SK-N-SH treated with all-trans-retinoic acid at 6 μM for 48 hours (cell line): ENCODE measurements around the gene SLC30A3.

Source experiments
- ATAC-seq: fragments of 200-7000 bp; cut with Tn5 transposase; 3 replicates; pipeline ENCODE4 v1.9.1; 2020; ENCODE audit warnings: mild to moderate bottlenecking, moderate library complexity
- BACH2 ChIP-seq: fragments of 250-450 bp; sonication (Bioruptor Pico); IDR thresholded peaks from 2 replicates; pipeline ENCODE4 v1.9.0; 2021; ENCODE audit warnings: mild to moderate bottlenecking, borderline replicate concordance
- CREB5 ChIP-seq: fragments of 250-450 bp; sonication (Bioruptor Pico); IDR thresholded peaks from 2 replicates; pipeline ENCODE4 v1.5.1; 2020; ENCODE audit warnings: low read depth, mild to moderate bottlenecking, moderate library complexity
- GLIS3 ChIP-seq: fragments of 250-450 bp; sonication (Bioruptor Pico); IDR thresholded peaks from 2 replicates; pipeline ENCODE4 v1.5.0; 2020; ENCODE audit warnings: mild to moderate bottlenecking, moderate library complexity
- ISL1 ChIP-seq: fragments of 250-450 bp; sonication (Bioruptor Pico); IDR thresholded peaks from 2 replicates; pipeline ENCODE4 v2.1.2; 2022; ENCODE audit warnings: mild to moderate bottlenecking, moderate library complexity
- RARB ChIP-seq: fragments of 250-450 bp; sonication (Bioruptor Pico); IDR thresholded peaks from 2 replicates; pipeline ENCODE4 v1.8.0; 2021; ENCODE audit warnings: mild to moderate bottlenecking, moderate library complexity
- SNAI2 ChIP-seq: fragments of 250-450 bp; sonication (Bioruptor Pico); IDR thresholded peaks from 2 replicates; pipeline ENCODE4 v1.5.0; 2020; ENCODE audit warnings: mild to moderate bottlenecking, moderate library complexity
- TCF4 ChIP-seq: fragments of 250-450 bp; sonication (Bioruptor Pico); IDR thresholded peaks from 2 replicates; pipeline ENCODE4 v1.8.0; 2021; ENCODE audit warnings: mild to moderate bottlenecking, moderate library complexity, borderline replicate concordance
- TOX ChIP-seq: fragments of 250-450 bp; sonication (Bioruptor Pico); IDR thresholded peaks from 2 replicates; pipeline ENCODE4 v1.8.0; 2021; ENCODE audit warnings: mild to moderate bottlenecking, moderate library complexity, borderline replicate concordance
- TSHZ2 ChIP-seq: fragments of 250-450 bp; sonication (Bioruptor Pico); IDR thresholded peaks from 2 replicates; pipeline ENCODE4 v1.5.0; 2020; ENCODE audit warnings: mild to moderate bottlenecking, moderate library complexity
- ZC3H10 ChIP-seq: fragments of 250-450 bp; sonication (Bioruptor Pico); IDR thresholded peaks from 2 replicates; pipeline ENCODE4 v1.5.1; 2021; ENCODE audit warnings: mild to moderate bottlenecking, moderate library complexity
- ZFP3 ChIP-seq: fragments of 250-450 bp; sonication (Bioruptor Pico); IDR thresholded peaks from 2 replicates; pipeline ENCODE4 v1.5.0; 2020; ENCODE audit warnings: mild to moderate bottlenecking, moderate library complexity
- ZNF70 ChIP-seq: fragments of 450-650 bp; formaldehyde crosslinking; IDR thresholded peaks from 2 replicates; pipeline ENCODE4 v1.5.0; 2020; ENCODE audit warnings: mild to moderate bottlenecking, moderate library complexity
- ZNF8 ChIP-seq: fragments of 450-650 bp; formaldehyde crosslinking; IDR thresholded peaks from 2 replicates; pipeline ENCODE4 v1.5.0; 2020; ENCODE audit warnings: mild to moderate bottlenecking, moderate library complexity
- TF ChIP-seq, protein P1 (sequence below): fragments of 250-450 bp; sonication (Bioruptor Pico); IDR thresholded peaks from 2 replicates; pipeline ENCODE4 v1.8.0; 2020; ENCODE audit warnings: mild to moderate bottlenecking, moderate library complexity, borderline replicate concordance
- TF ChIP-seq, protein P2 (sequence below): fragments of 250-450 bp; sonication (Bioruptor Pico); IDR thresholded peaks from 2 replicates; pipeline ENCODE4 v1.8.0; 2021; ENCODE audit warnings: low read depth, mild to moderate bottlenecking, moderate library complexity, borderline replicate concordance
- TF ChIP-seq, protein P3 (sequence below): fragments of 250-450 bp; sonication (Bioruptor Pico); IDR thresholded peaks from 2 replicates; pipeline ENCODE4 v1.5.1; 2021; ENCODE audit warnings: mild to moderate bottlenecking, moderate library complexity

SLC30A3 gene

GRCh38 chr2:27211943-27212625, 50.8 kb downstream of the SLC30A3 start, which contains the start of the genes ATRAID and SLC5A6 (continued):
- TF ChIP-seq, protein P1, sequence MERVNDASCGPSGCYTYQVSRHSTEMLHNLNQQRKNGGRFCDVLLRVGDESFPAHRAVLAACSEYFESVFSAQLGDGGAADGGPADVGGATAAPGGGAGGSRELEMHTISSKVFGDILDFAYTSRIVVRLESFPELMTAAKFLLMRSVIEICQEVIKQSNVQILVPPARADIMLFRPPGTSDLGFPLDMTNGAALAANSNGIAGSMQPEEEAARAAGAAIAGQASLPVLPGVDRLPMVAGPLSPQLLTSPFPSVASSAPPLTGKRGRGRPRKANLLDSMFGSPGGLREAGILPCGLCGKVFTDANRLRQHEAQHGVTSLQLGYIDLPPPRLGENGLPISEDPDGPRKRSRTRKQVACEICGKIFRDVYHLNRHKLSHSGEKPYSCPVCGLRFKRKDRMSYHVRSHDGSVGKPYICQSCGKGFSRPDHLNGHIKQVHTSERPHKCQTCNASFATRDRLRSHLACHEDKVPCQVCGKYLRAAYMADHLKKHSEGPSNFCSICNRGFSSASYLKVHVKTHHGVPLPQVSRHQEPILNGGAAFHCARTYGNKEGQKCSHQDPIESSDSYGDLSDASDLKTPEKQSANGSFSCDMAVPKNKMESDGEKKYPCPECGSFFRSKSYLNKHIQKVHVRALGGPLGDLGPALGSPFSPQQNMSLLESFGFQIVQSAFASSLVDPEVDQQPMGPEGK = peak; percentile 88
- TF ChIP-seq GLIS3 (CRISPR knock-in tag) (0 out of 2 replicates have a peak, but pooled peaks have one; percentile 7), RARB (no peak), CREB5 (CRISPR knock-in tag) (no peak), ZC3H10 (CRISPR knock-in tag) (no peak), TCF4 (CRISPR knock-in tag) (no peak)

GRCh38 chr2:27211241-27211942, 51.5 kb downstream of the SLC30A3 start:
- peak; percentile 39 for ATAC-seq
- no peak for TF ChIP-seq RARB

DNA sequence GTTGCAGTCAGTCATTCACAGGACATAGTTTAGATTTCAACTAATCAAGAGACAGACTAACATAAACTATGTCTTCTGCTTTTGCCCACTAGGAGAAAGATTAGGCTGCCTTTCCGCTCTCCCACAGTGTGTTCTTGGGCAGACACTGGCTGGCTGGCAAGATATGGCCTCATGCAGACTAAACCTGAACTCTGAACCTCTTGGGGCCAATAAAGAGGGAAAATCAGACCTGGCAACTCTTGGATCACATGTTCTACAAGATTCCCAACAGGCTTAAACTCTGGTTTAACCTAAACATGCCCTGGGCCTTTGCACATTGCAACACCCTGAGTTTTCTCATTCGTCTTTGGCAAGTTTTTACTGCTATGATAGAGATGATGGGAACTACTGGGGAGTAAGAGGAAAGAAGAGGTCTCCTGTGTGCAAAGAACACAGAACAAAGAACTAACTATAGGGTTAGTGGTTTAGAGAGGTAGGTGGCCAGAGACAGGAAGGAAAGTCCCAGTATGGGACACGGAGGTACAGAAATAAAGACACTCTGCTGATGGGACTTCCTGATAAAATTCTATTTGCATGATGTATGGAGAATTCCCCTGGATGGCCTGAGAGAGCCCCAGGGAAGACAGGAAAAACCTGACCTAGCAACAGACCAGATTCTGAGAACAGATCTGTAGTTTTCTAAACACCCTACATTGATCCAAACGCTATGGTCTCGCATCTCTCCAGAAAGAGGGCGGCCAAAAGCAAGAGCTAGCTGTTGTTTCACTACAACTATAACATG, 53.0 kb downstream of the SLC30A3 start:
- ATAC-seq = no peak
- TF ChIP-seq TOX (CRISPR knock-in tag) = no peak
- TF ChIP-seq BACH2 (CRISPR knock-in tag) = no peak
- TF ChIP-seq ZNF70 = no peak
- no peak for TF ChIP-seq ISL1 (CRISPR knock-in tag)
- TF ChIP-seq TCF4 (CRISPR knock-in tag) = no peak
- TF ChIP-seq, protein P2, sequence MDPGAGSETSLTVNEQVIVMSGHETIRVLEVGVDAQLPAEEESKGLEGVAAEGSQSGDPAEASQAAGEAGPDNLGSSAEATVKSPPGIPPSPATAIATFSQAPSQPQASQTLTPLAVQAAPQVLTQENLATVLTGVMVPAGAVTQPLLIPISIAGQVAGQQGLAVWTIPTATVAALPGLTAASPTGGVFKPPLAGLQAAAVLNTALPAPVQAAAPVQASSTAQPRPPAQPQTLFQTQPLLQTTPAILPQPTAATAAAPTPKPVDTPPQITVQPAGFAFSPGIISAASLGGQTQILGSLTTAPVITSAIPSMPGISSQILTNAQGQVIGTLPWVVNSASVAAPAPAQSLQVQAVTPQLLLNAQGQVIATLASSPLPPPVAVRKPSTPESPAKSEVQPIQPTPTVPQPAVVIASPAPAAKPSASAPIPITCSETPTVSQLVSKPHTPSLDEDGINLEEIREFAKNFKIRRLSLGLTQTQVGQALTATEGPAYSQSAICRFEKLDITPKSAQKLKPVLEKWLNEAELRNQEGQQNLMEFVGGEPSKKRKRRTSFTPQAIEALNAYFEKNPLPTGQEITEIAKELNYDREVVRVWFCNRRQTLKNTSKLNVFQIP (CRISPR knock-in tag) = no peak
- TF ChIP-seq RARB = no peak
- no peak for TF ChIP-seq ZC3H10 (CRISPR knock-in tag)
- no peak for TF ChIP-seq TSHZ2 (CRISPR knock-in tag)

GRCh38 chr2:27208486-27209050, 54.3 kb downstream of the SLC30A3 start:
- TF ChIP-seq ZNF8 (no peak), BACH2 (CRISPR knock-in tag) (no peak), TSHZ2 (CRISPR knock-in tag) (no peak), SNAI2 (CRISPR knock-in tag) (no peak), RARB (no peak), GLIS3 (CRISPR knock-in tag) (no peak), ZNF70 (no peak), ZFP3 (CRISPR knock-in tag) (no peak)
- TF ChIP-seq, protein P3, sequence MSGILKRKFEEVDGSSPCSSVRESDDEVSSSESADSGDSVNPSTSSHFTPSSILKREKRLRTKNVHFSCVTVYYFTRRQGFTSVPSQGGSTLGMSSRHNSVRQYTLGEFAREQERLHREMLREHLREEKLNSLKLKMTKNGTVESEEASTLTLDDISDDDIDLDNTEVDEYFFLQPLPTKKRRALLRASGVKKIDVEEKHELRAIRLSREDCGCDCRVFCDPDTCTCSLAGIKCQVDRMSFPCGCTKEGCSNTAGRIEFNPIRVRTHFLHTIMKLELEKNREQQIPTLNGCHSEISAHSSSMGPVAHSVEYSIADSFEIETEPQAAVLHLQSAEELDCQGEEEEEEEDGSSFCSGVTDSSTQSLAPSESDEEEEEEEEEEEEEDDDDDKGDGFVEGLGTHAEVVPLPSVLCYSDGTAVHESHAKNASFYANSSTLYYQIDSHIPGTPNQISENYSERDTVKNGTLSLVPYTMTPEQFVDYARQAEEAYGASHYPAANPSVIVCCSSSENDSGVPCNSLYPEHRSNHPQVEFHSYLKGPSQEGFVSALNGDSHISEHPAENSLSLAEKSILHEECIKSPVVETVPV (CRISPR knock-in tag) = no peak
- ATAC-seq = no peak
